Stimulated activated CD8-positive, alpha-beta memory T cell treated with anti-CD3 and anti-CD28 coated beads, Interleukin-4, amount 100 ng/mL, for 24 hours (primary cell): Measurements from ENCODE around the gene PLOD2.

ENCODE experiments used
- DNase-seq: peaks from one replicate; pipeline ENCODE4 v3.0.0-alpha.2; 2020; ENCODE audit warnings: low read depth

Gene PLOD2

DNA sequence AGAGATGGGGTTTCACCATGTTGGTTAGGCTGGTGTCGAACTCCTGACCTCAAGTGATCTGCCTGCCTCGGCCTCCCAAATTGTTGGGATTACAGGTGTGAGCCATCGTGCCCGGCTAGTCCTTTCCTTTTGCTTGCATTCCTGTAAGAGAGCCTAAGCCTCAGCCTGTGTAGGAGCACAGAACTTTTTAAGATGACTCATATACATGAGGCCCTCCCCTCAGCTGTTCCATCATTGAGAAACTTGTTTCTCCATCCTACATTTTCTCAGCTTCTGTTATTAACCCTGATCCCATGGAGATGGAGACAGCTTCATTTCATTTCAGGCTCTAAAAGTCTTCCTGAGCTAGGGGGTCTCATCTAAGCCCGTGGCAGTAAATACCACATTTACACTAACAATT, 123.3 kb downstream of the PLOD2 start:
- DNase-seq: no peak

DNA sequence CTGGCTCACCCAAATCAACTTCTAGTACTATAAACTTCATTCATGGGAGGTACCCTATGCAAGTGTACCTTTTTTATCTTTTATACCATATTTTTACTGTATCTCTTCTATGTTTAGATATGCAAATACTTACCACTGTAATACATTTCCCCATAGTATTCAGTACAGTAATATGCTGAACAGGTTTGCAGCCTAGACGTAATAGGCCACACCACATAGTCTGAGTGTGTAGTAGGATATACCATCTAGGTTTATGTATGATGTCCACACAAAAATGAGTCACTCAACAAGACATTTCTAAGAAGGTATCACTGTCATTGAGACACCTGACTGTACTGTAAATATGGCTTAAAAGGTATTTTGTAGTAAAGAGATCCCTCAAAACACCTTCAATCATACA, 124.7 kb downstream of the PLOD2 start:
- no peak for DNase-seq

DNA sequence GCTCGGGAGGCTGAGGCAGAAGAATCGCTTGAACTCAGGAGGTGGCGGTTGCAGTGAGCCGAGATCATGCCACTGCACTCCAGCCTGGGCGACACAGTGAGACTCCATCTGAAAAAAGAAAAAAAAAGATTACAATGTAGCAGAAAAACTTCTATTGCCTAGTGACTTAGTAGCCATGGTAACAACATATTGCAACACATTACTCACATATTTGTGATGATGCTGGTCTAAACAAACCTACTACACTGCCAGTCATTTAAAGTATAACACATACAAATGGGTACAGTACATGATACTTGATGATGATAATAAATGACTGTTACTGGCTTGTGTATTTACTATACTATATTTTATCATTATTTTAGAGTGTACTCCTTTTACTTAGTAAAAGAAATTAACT, 125.6 kb downstream of the PLOD2 start:
- no peak for DNase-seq

DNA sequence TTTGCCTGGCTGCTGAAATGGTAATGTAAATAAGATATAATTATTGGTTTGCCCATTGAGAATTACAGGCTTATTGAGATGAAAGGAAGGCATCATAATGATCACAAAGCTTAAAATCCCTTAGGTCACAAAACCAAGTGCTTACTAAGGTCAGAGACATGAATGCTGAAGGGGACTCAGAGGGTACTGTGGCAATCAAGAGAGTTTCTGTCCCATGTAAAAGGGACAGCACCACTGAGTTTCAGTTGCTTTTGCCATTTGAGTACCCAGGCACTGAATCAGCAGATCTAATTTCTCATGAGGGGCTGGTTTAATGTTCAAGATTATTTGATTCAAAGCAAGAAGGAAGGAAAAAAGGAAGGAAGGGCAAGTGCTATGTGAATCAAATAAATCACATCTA, 127.0 kb downstream of the PLOD2 start:
- DNase-seq: no peak

DNA sequence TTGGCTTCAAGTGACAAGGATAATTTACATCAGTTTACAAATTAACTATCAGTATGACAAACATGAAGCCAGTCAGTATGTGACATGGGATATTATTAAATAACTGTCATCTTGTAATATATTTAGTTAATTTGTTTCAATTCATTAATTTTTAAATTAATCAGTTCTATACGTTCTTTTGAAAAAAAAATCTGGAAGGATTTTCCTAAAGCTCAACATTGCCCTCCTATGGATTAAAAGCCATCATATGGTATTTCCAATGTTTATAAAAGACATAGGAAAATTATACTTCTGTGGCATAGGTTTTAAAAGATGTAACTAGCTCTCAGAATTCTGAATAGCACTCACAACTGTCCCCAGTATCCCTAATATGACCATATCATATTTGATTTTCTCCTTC, 134.4 kb downstream of the PLOD2 start:
- DNase-seq: no peak

DNA sequence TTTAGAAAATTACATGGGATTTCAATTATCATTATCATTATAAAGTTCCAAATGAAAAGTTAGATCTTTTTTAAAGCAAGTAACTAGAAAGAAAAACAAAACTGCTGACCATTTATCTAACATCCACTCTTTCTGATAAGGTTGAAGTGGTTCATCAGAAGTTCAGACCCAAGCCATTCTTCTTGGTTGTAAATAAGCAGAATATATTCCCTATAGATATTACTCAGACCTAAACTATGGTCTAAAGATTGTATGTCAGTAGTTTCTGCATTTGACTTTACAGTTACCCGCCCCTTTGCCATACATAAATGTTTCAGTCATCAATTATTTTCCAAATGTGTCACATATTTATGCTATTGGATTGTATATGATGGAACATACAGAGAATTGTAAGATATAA, 136.7 kb downstream of the PLOD2 start:
- DNase-seq: no peak

DNA sequence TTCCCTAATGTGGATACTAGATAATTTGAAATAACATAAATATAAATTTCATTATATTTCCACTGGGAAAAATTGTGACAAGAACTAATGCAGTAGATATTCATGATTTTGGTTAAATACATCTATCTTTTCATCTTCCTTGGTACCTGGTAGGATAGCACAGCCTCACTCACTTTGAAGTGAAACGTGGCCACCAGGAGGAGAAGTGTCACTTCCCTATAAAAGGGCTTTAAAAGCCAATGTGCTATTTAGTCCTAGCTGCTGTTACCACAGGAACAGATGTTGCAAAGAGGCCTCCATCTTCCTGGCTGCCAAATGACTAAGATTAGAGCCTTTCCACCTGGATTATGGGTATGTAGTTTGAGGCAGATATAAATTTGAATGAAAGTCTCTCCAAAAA, 140.0 kb downstream of the PLOD2 start:
- DNase-seq: no peak

DNA sequence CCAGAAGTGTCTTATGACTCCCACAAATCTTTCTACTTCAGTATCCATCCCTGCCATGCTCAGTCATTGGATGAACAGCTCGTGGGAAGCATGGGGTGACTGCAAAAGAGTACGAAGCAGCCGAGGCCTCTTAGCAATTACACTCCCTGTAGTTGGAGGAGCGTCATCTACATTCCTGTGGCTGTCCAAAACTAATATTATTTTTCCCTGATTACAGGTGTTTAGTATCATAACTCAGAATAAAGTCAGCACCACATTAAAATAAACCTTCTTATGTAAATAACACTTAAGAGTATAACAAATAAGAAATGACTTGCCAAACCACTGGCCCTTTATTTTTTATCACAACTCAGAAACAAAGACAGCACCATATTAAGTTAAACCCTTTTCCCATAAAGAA, 141.5 kb downstream of the PLOD2 start:
- DNase-seq: no peak
